NAMALWA (cell line): Measurements from ENCODE around the gene APLF.
"Not testable (repeated sequence)": the region's sequence is repeated elsewhere in the genome, so short reads cannot be mapped to it uniquely, and the experiment has no call there.

Experiments
- DNase-seq: peaks from one replicate; pipeline ENCODE4 v3.0.0-alpha.2; 2015; ENCODE audit warnings: low spot score

APLF gene

DNA sequence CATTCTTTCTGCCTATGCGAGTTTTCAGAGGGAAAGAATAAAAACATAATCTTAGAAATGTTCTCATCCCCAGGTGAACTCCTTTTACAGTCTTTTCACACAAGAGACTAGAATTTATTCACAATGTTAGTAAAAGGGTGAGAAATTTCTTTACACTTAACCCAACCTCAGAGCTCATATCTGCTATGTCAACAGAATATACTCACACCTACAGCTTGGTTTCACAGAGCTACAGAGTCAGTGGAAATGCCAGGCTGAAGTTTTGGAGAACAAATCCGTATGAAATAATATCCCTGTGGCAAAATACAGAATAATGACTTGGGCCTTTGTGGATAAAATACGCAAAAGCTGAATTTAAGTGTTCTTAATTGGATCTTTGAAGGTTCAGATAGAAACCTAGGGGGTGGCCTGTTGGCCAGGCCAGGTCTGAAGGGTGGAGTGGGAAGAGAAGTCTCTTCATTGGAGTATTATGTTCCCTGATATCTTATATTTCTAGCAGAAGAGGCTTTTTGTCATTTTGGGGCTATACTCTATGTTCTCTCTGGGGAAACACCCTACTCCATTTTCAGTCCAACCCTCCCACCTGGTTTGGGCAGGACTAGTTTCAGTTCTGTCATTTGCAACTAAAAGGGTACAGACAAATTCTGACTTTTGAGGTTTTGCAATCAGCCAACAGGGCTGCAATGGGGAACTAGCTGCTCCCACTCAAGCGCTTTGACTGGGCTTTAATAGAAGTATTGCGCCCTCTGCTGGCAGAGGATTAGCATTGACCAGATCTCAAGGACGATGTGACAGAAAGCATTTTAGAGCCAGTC lies 26.0 kb upstream of the APLF start:
- DNase-seq, result peak; percentile 99

DNA sequence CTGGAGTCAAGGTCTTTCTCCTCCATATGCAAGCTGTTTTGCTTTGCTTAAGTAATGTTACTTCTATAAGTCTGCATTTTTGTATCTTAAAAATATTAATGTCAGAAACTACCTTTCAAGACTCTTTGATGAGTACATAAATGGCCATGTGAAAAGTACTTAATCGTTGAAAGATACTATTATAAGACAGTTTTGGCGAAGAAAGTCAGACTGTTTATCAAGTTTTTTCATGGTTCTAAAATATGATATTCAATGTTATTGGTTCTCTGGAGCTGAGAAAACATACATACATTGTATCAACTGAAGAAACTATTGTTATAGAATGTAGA lies 25.4 kb upstream of the APLF start:
- no peak for DNase-seq

DNA sequence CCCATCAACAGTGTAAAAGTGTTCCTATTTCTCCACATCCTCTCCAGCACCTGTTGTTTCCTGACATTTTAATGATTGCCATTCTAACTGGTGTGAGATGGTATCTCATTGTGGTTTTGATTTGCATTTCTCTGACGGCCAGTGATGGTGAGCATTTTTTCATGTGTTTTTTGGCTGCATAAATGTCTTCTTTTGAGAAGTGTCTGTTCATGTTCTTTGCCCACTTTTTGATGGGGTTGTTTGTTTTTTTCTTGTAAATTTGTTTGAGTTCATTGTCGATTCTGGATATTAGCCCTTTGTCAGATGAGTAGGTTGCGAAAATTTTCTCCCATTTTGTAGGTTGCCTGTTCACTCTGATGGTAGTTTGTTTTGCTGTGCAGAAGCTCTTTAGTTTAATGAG lies 21.0 kb upstream of the APLF start:
- not testable (repeated sequence) for DNase-seq

DNA sequence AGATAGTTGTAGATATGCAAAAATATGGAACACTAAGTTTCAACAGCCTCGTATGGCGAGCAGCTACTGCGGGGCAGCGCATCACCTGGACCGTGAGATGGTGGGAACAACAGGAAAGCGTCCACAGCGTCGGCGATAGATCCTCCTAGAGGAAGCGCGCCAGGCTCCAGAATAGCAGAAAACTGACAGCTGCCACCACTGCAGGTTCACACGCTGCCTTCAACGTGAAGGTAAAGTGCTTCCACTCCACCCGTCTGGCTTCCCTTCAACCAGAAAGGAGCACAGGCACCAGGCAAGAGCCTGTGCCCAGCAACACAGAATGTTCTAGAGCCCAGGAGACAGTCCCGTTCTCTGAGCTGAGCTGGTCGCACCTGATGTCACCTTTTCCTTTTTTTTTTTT lies 20.3 kb upstream of the APLF start:
- no peak for DNase-seq

DNA sequence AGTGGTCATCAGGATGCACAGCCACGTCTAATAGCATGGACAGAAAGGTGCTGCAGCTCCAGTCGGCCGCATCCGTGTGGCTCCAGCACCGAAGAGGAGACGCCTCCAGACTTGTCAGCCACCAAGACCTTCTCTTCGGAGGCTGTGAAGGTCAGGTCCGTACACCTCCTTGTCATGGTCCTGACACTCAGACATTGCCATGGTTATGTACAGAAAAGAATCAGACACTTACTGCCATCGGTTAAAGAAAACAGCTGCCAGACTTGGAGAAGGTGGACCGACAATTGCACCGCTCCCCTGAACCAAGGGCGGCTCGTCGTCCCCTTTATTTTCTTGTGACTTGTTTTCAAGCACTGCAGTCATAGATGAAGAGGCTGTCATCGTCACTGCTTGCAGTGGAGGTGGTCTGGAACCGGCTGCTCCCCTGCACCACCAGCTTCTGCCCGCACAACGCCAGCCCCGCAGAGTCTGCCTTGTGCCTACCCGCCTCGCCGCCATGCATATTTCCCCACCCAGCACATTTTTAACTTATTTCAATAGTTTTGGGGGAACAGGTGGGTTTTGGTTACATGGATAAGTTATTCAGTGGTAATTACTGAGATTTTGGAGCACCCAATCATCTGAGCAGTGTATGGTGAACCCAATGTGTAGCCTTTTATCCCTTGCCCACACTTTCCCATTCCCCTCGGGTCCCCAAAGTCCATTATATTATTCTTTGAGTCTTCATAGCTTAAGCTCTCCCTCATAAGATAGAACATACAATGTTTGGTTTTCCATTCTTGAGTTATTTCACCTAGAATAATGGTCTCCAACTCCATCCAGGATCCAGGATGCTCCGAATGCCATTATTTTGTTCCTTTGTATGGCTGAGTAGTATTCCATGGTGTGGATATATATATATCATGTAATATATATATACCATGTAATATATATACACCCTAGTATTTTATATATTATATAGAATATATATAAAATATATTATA lies 18.4 kb upstream of the APLF start:
- DNase-seq, result no peak

DNA sequence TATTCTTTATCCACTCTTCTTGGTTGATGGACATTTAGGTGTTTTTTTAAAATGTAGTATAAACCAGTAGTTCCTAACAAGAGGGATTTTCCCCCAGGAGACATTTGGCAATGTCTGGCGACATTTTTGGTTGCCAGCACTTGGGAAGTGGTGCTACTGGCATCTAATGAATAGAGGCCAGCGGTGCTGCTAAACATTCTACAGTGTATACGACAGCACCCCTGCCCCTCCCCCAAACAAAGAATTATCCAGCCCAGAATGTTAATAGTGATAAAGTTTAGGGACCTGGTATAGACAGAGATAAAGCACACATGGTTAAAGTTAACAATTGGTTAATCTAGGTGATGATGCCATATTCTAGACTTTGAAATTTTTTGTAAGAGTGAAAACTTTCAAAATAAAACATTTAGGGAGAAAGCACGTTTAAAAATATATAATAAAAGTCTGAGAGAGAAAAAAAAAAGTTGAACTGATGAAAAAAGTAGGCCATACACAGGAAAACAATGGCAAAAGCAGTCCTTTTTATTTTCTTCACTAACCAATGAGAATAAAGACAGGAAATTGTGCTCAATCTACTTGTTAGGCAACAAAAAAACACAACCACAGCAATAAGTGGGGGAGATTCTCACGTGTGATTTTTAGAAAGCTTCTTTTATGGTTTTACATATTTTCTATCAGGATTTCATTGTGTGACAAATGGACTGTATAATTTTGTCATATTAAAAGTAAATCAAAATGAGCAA lies 15.1 kb upstream of the APLF start:
- DNase-seq, result no peak

DNA sequence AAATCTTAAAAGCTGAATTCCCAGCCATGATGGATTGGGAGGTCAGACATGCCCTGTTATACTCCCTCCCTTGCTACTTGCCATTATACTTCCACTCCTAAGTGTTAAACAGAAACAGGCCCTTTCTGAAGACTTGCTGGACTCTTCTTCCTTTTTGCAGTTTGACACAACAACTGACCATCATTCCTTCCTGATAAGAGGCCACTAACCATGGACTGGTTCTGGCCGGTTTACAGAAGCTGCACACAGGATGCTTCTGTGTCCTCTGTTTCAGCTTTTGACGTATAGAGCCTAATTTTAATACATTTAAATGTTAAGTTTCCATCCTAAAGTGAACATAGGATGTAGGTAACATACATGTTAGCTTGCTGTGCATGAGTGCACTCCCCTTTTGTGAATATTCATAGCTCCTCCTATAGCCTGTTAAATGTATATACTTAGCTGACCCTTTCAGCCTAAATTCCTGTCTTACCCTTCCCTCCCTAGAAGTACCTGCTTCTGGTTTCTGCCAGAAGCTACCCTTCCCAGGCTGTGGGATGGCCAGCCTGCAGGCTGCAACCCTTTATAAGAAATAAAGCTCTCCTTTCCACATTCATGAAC lies 13.5 kb upstream of the APLF start:
- no peak for DNase-seq

DNA sequence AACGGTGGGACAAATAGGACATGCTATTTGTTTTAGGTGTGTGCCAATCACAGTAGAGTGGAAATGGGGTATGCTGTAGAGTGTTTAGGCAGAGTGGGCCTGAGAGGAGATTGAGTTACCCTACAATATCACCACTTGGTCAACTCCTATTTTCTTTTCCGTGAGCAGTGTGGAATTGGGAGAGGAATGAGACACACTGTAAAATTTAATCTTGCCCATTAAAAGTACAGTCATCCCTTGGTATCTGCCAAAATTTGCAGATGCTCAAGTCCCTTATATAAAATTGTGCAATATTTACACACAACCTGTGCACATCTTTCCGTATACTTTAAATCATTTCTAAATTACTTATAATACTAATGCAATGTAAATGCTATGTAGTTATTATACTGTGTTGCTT lies 12.7 kb upstream of the APLF start:
- no peak for DNase-seq

DNA sequence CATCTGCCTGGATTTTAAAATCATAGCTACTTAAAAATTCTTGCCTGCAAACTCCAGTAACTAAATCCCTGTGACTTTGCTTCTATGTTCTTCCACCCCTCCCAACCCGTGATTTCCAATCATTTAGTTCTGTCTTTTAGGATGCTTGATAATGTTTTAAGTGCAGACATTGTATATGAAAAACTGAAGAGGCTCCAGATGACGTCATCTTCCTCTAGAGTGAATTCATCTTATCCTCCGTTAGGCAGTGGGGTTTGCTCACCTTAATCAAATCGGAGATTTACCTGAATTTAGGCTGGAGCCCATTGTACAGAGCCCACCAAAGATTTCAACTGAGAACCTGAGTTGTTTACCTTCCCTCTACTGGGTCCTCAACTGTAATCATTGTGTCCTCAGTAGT lies 11.2 kb upstream of the APLF start:
- DNase-seq, result no peak

DNA sequence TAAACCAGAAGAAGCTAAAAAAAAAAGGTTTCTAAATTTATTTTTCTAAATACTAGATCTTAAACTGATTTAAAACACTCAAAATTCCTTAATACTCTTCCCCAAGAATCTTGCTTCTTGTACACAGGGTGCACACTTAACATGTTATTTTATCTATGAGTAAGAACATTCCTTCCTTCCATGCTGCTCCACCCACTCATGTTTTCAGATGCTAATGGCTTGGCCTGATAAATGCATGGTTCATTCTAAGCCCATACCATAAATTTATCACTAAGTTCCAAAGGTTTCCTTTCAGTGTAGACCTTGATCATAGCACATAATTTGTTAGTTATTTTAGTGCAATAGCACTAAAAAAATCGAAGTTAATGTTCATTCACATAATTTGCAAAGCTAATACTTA lies 8.4 kb upstream of the APLF start:
- DNase-seq, result no peak

DNA sequence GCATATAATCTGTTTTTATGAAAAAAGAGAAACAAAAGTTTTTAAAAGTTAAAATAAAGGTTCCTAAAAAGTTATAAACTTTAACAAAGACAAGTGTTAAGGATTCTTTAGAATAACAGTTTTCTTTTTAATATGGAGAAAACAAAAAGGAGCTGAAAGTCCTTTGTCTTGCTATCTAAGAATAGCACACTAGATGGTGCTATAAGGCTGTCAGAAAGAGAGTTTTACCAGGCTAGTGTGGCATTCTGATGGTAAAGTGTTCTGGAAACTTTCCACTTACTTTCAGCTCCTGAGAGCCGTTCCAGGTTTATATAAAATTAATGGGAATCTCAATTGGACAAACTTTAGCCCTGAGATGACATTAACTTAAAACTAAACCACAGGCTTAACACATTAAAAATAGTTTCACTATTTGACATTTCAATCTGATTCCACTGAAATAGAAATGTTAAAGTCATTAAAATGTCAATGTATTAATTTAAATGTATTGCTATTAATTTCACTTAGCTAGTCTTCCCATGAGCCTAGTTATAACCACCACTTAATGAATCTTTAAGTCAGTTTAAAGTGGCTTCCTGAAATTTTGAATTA lies 4.0 kb upstream of the APLF start:
- peak; percentile 79 for DNase-seq

DNA sequence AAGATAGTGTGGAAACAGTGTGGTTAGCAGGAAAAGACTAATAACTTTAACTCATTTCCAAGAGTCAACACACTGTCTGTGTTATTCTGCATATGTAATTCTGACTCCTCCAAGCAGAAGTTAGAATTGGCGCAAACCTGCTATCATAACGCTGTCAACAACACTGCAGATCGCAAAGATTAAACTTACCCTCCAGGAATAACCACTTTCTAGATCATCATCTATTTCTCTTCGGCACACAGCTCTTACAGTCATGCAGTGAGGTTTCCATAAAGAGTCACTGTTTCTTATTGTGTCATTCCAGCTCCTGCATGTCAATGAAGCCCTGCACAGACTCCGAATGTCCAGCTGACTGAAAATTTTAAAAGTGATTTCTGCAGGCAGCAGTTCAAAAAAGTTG lies 2.7 kb upstream of the APLF start:
- DNase-seq, result no peak

DNA sequence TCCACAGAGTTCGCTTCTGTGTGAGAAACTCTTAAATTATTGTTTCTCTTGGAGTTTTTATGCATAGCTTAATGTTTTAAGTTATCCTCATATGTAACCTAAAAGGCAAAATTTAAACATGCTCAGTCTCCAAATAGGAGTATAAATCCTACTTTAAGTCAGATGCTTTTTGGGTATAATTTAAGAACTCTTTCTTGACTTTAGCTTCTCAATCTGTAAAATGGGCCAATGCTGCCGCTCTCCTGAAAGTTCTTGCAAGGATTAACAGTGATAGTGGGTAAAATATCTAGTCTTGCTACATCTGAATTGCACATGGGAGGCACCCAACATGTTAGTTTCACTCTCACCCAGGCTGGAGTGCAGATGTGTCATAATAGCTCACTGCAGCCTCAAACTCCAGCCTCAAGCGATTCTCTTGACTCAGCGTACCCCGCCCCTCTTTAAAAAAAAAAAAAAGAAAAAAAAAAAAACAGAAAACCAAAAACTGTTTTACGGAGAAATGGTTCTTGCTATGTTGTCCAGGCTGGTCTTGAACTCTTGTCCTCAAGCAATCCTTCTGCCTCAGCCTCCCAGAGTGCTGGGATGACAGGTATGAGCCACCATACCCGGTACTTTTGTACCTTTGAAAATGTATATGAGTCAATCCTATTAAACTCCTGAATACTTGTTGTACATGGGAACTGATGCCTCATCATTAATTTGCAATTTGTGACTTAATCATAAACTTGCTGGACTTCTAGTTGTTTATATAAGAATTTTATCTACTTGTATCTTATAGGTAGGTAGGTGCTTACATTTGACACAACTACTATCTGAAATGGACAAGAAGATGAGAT lies 2.1 kb upstream of the APLF start:
- DNase-seq, result no peak

DNA sequence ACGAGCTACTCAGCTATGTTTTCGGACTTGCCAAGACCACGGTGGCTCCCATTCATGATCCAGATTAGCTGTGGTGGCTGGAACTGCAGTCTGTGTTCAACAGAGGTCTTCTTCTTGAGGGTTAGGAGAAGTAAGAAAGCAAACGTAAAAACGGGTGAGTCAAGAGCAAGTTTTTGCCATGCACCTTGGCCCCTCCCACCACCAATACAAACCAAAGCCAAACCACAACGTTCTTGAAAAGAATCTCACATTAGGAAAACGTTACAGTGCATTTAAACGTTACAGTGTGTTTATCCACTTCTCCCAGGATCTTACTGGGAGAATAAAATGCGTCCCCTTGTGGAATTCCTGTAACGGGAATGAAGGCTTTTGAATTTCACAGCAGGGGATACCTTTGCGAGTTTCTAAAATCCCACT lies 1.0 kb upstream of the APLF start:
- peak; percentile 65 for DNase-seq

DNA sequence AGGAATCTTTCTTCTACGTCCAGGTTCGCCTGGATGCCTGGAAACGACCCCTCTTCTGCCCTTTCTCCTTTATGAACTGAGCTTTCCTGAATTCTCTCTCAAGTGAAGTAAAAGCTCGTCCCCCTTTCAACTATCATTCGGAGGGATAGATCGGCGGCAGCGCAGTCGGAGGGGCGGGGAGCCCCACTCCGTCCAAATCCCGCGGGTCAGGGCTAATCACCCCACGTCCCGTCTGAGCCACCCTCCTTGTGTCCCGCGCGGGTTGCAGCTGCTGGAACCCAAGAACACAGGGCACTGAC lies 658 bp upstream of the APLF start:
- DNase-seq, result no peak

DNA sequence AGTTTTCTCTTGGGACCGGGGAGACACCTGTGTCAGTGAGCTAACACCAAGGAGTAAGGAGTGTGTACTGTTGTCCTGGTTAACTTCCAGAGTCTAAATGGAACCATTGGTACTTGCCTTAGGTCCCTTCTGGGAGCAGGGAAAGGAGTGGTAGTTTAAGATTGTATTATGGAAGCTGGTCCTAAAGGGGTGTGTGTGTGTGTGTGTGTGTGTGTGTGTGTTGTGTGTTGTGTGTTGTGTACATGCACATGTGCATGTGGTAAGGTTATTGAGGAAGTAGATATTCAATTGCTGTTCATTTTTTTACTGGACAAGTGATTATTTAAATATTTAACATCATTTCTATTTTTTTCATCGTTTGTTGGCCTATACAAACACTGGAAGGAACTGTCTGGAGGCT lies 1.4 kb downstream of the APLF start:
- no peak for DNase-seq

DNA sequence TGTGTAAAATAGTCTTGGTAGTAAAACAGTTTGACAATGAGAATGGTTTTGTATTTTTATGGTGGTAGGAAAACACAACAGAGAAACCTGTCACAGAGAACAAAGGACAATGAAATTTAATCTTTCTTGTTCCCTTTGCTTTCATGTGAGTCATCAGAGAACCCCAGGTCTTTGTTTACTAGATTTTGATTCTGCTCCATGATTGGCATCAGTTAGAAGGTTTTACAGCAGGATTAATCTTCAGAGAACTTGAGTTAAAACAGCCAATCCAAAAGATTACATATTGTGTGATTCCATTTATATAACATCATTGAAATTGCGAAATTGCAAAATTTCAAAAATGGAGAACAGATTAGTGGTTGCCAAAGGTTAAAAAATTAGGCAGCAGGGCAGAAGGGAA lies 2.5 kb downstream of the APLF start:
- DNase-seq, result no peak

DNA sequence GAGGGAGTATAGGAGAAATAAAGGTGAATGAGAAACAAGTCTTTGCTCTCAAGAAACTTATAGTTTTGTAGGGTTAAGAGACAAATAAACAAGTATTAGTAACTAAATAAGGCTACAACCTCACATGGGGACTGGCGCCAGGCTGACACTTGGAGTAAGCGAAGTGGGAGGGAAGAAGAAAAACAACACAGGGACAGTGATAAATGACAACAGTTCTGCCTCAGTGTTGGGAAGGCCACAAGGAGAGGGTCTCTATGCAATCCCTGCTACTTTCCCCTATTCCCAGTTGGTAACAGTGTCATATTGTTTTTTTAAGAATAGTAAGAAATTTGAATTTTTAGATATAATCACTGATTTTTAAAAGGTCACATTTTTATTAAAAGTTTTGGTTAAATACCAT lies 4.0 kb downstream of the APLF start:
- no peak for DNase-seq

DNA sequence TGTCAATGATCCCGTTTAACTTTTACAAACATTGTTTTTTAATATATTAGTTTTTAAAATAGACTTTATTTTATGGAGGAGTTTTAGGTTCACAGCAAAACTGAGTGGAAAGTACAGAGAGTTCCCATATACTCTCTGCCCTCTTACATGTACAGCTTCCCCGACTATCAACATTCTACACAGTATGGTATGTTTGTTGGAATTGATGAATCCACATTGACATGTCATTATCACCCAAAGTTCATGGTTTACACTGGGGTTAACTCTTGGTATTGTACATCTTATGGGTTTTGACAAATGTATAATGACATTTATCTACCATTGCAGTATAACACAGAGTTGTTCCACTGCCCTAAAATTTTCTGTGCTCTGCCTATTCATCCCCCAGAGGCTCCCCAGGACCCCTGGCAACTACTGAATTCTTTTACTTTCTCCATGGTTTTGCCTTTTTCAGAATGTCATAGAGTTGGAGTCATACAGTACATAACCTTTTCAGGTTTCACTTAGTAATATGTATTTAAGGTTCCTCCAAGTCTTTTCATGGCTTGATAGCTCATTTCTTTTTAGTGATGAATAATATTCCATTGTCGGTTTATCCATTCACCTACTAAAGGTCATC lies 5.5 kb downstream of the APLF start:
- no peak for DNase-seq

DNA sequence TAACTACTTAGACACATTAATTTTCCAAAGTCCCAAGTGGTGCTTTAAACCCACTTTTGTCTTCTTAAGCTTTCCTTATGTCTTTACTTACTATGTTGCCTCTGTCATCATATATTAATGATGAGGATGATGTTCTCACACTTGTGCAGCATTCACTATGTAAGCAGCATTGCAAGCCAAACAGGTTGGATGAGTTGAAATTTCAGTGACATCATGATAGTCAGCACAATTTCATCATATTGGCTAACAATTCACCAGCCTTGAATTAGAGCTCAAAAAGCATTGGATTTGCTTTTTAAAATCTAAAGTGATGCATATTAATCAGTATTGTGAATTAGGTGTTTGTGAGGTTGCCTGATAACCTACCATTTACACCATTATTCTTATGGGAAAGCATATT lies 7.7 kb downstream of the APLF start:
- DNase-seq, result no peak

DNA sequence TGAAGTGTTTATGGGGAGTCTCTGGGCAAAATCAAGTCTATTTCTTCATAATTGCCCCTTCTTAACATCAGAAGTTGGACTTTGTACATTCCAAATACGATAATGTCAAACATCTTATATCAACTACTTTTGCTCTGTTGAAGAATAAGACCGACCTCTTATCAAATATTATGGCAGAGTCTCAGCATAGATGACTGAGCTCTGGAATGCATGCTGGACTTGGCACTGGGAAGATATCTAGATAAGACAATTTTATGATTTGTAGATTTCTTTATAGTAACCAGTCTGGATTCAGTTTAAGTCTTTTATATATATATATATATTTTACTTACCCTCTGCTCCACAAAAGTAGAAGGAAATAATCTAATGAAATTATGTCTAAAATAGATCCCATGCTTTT lies 8.2 kb downstream of the APLF start:
- no peak for DNase-seq
